ENCODE measurements around the gene MYOD1. TPM values are rescaled to one million over a fixed set of nuclear protein-coding genes. Genes with fewer than 3 reads are reported as not detected.

The MYOD1 gene
- total and polyA plus RNA-seq, 2 of the 13 experiments (the other 11 are each of a cell fraction or from before 2014, with no cell fraction given) = not detected

DNA sequence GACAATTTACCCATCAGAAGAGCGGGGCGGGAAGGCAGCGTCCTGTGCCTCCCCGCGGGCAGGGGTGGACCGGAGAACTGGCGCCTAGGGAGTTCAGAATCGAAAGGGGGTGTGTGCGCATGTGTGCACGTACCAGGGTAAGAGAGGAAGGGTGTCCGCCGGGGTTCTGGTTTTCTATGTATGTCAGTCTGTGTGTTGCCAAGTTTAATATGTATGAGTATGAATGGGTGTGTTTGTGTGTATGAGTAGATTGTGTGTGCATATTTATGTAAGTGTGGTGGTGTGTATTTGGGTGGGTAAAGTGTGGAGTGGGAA lies 17.2 kb downstream of the MYOD1 start (continued):
- no peak for TF ChIP-seq ZNF460 (CRISPR knock-in tag; IDR thresholded peaks at IDR 0.05; ENCODE audit: borderline replicate concordance)
- TF ChIP-seq, protein P1, sequence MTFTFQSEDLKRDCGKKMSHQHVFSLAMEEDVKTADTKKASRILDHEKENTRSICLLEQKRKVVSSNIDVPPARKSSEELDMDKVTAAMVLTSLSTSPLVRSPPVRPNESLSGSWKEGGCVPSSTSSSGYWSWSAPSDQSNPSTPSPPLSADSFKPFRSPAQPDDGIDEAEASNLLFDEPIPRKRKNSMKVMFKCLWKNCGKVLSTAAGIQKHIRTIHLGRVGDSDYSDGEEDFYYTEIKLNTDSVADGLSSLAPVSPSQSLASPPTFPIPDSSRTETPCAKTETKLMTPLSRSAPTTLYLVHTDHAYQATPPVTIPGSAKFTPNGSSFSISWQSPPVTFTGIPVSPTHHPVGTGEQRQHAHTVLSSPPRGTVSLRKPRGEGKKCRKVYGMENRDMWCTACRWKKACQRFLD (CRISPR knock-in tag; IDR thresholded peaks at IDR 0.05; ENCODE audit: borderline replicate concordance) = no peak
- TF ChIP-seq NFATC3 (CRISPR knock-in tag; IDR thresholded peaks at IDR 0.05) = no peak
- TF ChIP-seq, protein P2, sequence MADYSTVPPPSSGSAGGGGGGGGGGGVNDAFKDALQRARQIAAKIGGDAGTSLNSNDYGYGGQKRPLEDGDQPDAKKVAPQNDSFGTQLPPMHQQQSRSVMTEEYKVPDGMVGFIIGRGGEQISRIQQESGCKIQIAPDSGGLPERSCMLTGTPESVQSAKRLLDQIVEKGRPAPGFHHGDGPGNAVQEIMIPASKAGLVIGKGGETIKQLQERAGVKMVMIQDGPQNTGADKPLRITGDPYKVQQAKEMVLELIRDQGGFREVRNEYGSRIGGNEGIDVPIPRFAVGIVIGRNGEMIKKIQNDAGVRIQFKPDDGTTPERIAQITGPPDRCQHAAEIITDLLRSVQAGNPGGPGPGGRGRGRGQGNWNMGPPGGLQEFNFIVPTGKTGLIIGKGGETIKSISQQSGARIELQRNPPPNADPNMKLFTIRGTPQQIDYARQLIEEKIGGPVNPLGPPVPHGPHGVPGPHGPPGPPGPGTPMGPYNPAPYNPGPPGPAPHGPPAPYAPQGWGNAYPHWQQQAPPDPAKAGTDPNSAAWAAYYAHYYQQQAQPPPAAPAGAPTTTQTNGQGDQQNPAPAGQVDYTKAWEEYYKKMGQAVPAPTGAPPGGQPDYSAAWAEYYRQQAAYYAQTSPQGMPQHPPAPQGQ (CRISPR knock-in tag; IDR thresholded peaks at IDR 0.05; ENCODE audit: borderline replicate concordance) = no peak
- TF ChIP-seq, protein P3, sequence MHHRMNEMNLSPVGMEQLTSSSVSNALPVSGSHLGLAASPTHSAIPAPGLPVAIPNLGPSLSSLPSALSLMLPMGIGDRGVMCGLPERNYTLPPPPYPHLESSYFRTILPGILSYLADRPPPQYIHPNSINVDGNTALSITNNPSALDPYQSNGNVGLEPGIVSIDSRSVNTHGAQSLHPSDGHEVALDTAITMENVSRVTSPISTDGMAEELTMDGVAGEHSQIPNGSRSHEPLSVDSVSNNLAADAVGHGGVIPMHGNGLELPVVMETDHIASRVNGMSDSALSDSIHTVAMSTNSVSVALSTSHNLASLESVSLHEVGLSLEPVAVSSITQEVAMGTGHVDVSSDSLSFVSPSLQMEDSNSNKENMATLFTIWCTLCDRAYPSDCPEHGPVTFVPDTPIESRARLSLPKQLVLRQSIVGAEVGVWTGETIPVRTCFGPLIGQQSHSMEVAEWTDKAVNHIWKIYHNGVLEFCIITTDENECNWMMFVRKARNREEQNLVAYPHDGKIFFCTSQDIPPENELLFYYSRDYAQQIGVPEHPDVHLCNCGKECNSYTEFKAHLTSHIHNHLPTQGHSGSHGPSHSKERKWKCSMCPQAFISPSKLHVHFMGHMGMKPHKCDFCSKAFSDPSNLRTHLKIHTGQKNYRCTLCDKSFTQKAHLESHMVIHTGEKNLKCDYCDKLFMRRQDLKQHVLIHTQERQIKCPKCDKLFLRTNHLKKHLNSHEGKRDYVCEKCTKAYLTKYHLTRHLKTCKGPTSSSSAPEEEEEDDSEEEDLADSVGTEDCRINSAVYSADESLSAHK (CRISPR knock-in tag; IDR thresholded peaks at IDR 0.05; ENCODE audit: borderline replicate concordance) = no peak
- TF ChIP-seq HOXA5 (CRISPR knock-in tag; IDR thresholded peaks at IDR 0.05) = no peak
- no peak for TF ChIP-seq ZNF20 (CRISPR knock-in tag; IDR thresholded peaks at IDR 0.05)
